ENCODE results near the gene XAB2. TPM values are rescaled to one million over a fixed set of nuclear protein-coding genes. Genes with fewer than 3 reads are reported as not detected.

The XAB2 gene
- total and polyA plus RNA-seq, 9 donors = 4.2 to 71.7 (median 50.8) TPM

Small RNAs within 50 kb of the gene (microRNA-seq; reads per million reads assigned to microRNA genes)
- 0 reads per million in 3 donors for gene MIR6792

Small RNAs within 50 kb of the gene (small RNA-seq; reads per million reads assigned to genes)
- not detected for gene MIR6792

Other genes starting within 250 kb of the XAB2 start
- gene PEX11G, start 140.5 kb downstream of the XAB2 start, total RNA-seq = 1 to 10 TPM; 2.8 to 5.1 (median 3.7) TPM
- 1 to 10 TPM in 1 of 2 donors, under 1 TPM in 1; 0.40 to 6.0 TPM for gene PEX11G, start 140.5 kb downstream of the XAB2 start, polyA plus RNA-seq
- 100 to 1,000 TPM in 2 of 7 donors, 10 to 100 TPM in 5; 55.0 to 112 (median 88.2) TPM for gene ZNF358, start 113.4 kb downstream of the XAB2 start, total RNA-seq
- 10 to 100 TPM in 1 of 2 donors, 1 to 10 TPM in 1; 9.2 to 91.7 TPM for gene ZNF358, start 113.4 kb downstream of the XAB2 start, polyA plus RNA-seq
- gene MCOLN1, start 106.9 kb downstream of the XAB2 start, total RNA-seq = 10 to 100 TPM in 6 of 7 donors, 1 to 10 TPM in 1; 9.2 to 18.9 (median 13.6) TPM
- 10 to 100 TPM in 1 of 2 donors, 1 to 10 TPM in 1; 6.1 to 20.4 TPM for gene MCOLN1, start 106.9 kb downstream of the XAB2 start, polyA plus RNA-seq
- 10 to 100 TPM; 31.0 to 69.1 (median 60.1) TPM for gene PNPLA6, start 93.8 kb downstream of the XAB2 start, total RNA-seq
- gene PNPLA6, start 93.8 kb downstream of the XAB2 start, polyA plus RNA-seq = 10 to 100 TPM; 19.0 to 30.6 TPM
- 1 to 10 TPM in 4 of 7 donors, under 1 TPM in 3; 0.08 to 8.2 (median 1.9) TPM for gene CAMSAP3, start 33.7 kb downstream of the XAB2 start, total RNA-seq
- 1 to 10 TPM in 1 of 2 donors, under 1 TPM in 1; 0.57 to 1.4 TPM for gene CAMSAP3, start 33.7 kb downstream of the XAB2 start, polyA plus RNA-seq
- 10 to 100 TPM; 11.9 to 77.8 (median 58.3) TPM for gene PET100, start 248 bp upstream of the XAB2 start, total RNA-seq
- 10 to 100 TPM; 44.6 to 53.7 TPM for gene PET100, start 248 bp upstream of the XAB2 start, polyA plus RNA-seq
- gene PCP2, start 4.2 kb upstream of the XAB2 start, total RNA-seq = under 1 TPM in 2 of 7 donors, not detected in 5; 0.38 to 0.50 TPM
- gene PCP2, start 4.2 kb upstream of the XAB2 start, polyA plus RNA-seq = under 1 TPM in 1 of 2 donors, not detected in 1; 0.40 TPM
- gene STXBP2, start 7.6 kb upstream of the XAB2 start, total RNA-seq = 10 to 100 TPM in 4 of 7 donors, 1 to 10 TPM in 3; 4.9 to 35.6 (median 11.4) TPM
- 10 to 100 TPM in 1 of 2 donors, 1 to 10 TPM in 1; 8.2 to 25.0 TPM for gene STXBP2, start 7.6 kb upstream of the XAB2 start, polyA plus RNA-seq
- gene RETN, start 39.5 kb upstream of the XAB2 start, total RNA-seq = under 1 TPM in 1 of 7 donors, not detected in 6; 0.52 TPM
- gene RETN, start 39.5 kb upstream of the XAB2 start, polyA plus RNA-seq = under 1 TPM; 0.46 to 0.48 TPM
- under 1 TPM in 3 of 7 donors, not detected in 4; 0.23 to 0.83 (median 0.27) TPM for gene MCEMP1, start 47.5 kb upstream of the XAB2 start, total RNA-seq
- gene MCEMP1, start 47.5 kb upstream of the XAB2 start, polyA plus RNA-seq = under 1 TPM in 1 of 2 donors, not detected in 1; 0.06 TPM
- gene TRAPPC5, start 51.3 kb upstream of the XAB2 start, total RNA-seq = 100 to 1,000 TPM in 1 of 7 donors, 10 to 100 TPM in 6; 44.0 to 111 (median 69.3) TPM
- 10 to 100 TPM in 1 of 2 donors, under 1 TPM in 1; 0.32 to 57.2 TPM for gene TRAPPC5, start 51.3 kb upstream of the XAB2 start, polyA plus RNA-seq
- gene FCER2, start 72.6 kb upstream of the XAB2 start, total RNA-seq = under 1 TPM in 1 of 7 donors, not detected in 6; 0.38 TPM
- gene FCER2, start 72.6 kb upstream of the XAB2 start, polyA plus RNA-seq = 1 to 10 TPM in 1 of 2 donors, under 1 TPM in 1; 0.08 to 1.1 TPM
- 1 to 10 TPM in 1 of 7 donors, under 1 TPM in 5, not detected in 1; 0.33 to 1.4 (median 0.46) TPM for gene CLEC4G, start 102.6 kb upstream of the XAB2 start, total RNA-seq
- under 1 TPM; 0.27 to 0.71 TPM for gene CLEC4G, start 102.6 kb upstream of the XAB2 start, polyA plus RNA-seq
- gene CD209, start 118.0 kb upstream of the XAB2 start, total RNA-seq = 1 to 10 TPM in 6 of 7 donors, under 1 TPM in 1; 0.48 to 3.9 (median 1.7) TPM
- gene CD209, start 118.0 kb upstream of the XAB2 start, polyA plus RNA-seq = 10 to 100 TPM in 1 of 2 donors, under 1 TPM in 1; 0.85 to 26.1 TPM
- gene CLEC4M, start 133.7 kb upstream of the XAB2 start, total RNA-seq = 10 to 100 TPM in 1 of 7 donors, 1 to 10 TPM in 5, under 1 TPM in 1; 0.65 to 19.8 (median 2.9) TPM
- gene CLEC4M, start 133.7 kb upstream of the XAB2 start, polyA plus RNA-seq = 1 to 10 TPM; 3.6 to 7.2 TPM
- gene EVI5L, start 200.7 kb upstream of the XAB2 start, total RNA-seq = 10 to 100 TPM in 5 of 7 donors, 1 to 10 TPM in 2; 5.1 to 15.9 (median 13.1) TPM
- gene EVI5L, start 200.7 kb upstream of the XAB2 start, polyA plus RNA-seq = 10 to 100 TPM in 1 of 2 donors, 1 to 10 TPM in 1; 7.2 to 10.9 TPM
- gene PRR36, start 244.8 kb upstream of the XAB2 start, total RNA-seq = 1 to 10 TPM in 3 of 7 donors, under 1 TPM in 4; 0.45 to 2.2 (median 0.95) TPM
- under 1 TPM; 0.05 to 0.27 TPM for gene PRR36, start 244.8 kb upstream of the XAB2 start, polyA plus RNA-seq

All from ovary (tissue), 9 donors.